Liver (tissue), 9 donors: Measurements from ENCODE around the gene PPAN. TPM values are rescaled to one million over a fixed set of nuclear protein-coding genes. Genes with fewer than 3 reads are reported as not detected.

Experiments used
- DNase-seq: peaks from one replicate; pipeline ENCODE4 v3.0.0-alpha.2; 2017; ENCODE audit warnings: low spot score
- H3K27ac ChIP-seq, 2 donors: one replicate each; pipeline ENCODE4 v1.7.0; 2013; ENCODE audit warnings: inconsistent platforms in 2 of 2, low read length in 2 of 2, control low read depth in 1 of 2, low read depth in 1 of 2, mild to moderate bottlenecking in 1 of 2
- H3K27me3 ChIP-seq, 4 donors: one replicate each; pipeline versions ENCODE4 v1.6.1 to v1.7.0; 2013; ENCODE audit warnings: low read length in 3 of 4, inconsistent platforms in 1 of 4, mild to moderate bottlenecking in 1 of 4, moderate library complexity in 1 of 4; ENCODE audit not compliant: control insufficient read depth in 4 of 4, insufficient read depth in 4 of 4
- H3K36me3 ChIP-seq, 4 donors: one replicate each; pipeline versions ENCODE4 v1.6.1 to v1.7.0; 2013; ENCODE audit warnings: low read length in 3 of 4, mild to moderate bottlenecking in 3 of 4, low read depth in 1 of 4, moderate library complexity in 1 of 4; ENCODE audit not compliant: control insufficient read depth in 4 of 4, insufficient read depth in 3 of 4
- H3K4me1 ChIP-seq, 4 donors: one replicate each; pipeline versions ENCODE4 v1.6.1 to v1.7.0; 2013; ENCODE audit warnings: low read length in 3 of 4, mild to moderate bottlenecking in 3 of 4, moderate library complexity in 1 of 4; ENCODE audit not compliant: control insufficient read depth in 4 of 4, insufficient read depth in 4 of 4
- H3K4me3 ChIP-seq, 3 donors: one replicate each; pipeline versions ENCODE4 v1.6.1 to v1.7.0; 2013; ENCODE audit warnings: low read length in 3 of 3, control low read depth in 1 of 3, low read depth in 1 of 3, mild to moderate bottlenecking in 1 of 3
- H3K9ac ChIP-seq, 2 donors: one replicate each; pipeline ENCODE4 v1.7.0; 2013; ENCODE audit warnings: low read length in 2 of 2, mild to moderate bottlenecking in 2 of 2, moderate library complexity in 2 of 2, control low read depth in 1 of 2, low read depth in 1 of 2
- H3K9me3 ChIP-seq, 4 donors: one replicate each; pipeline versions ENCODE4 v1.6.1 to v1.7.0; 2013; ENCODE audit warnings: low read length in 3 of 4; ENCODE audit not compliant: control insufficient read depth in 4 of 4
- EGR1 ChIP-seq, 2 donors: IDR thresholded peaks; 2 replicates each; pipeline ENCODE4 v1.6.1; 2016 to 2018; ENCODE audit warnings: antibody characterized with exemption in 2 of 2, low read depth in 2 of 2
- FOXA1 ChIP-seq: IDR thresholded peaks from 2 replicates; pipeline ENCODE4 v1.6.1; 2016; ENCODE audit warnings: antibody characterized with exemption
- FOXA2 ChIP-seq: IDR thresholded peaks from 2 replicates; pipeline ENCODE4 v1.6.1; 2016; ENCODE audit warnings: antibody characterized with exemption
- GABPA ChIP-seq, 2 donors: IDR thresholded peaks in 1 of 2; conservative IDR thresholded peaks in 1 of 2; 2 replicates each; pipeline ENCODE4 v1.6.1; 2016; ENCODE audit warnings: antibody characterized with exemption in 2 of 2, mild to moderate bottlenecking in 1 of 2, moderate library complexity in 1 of 2
- HNF4A ChIP-seq, 2 donors: conservative IDR thresholded peaks; 2 replicates each; pipeline ENCODE4 v1.6.1; 2016; ENCODE audit warnings: antibody characterized with exemption in 2 of 2, mild to moderate bottlenecking in 2 of 2
- HNF4G ChIP-seq: IDR thresholded peaks from 2 replicates; pipeline ENCODE4 v1.6.1; 2016; ENCODE audit warnings: antibody characterized with exemption
- JUND ChIP-seq, 2 donors: IDR thresholded peaks; 2 replicates each; pipeline ENCODE4 v1.6.1; 2016; ENCODE audit warnings: antibody characterized with exemption in 2 of 2
- NR2F2 ChIP-seq: IDR thresholded peaks from 2 replicates; pipeline ENCODE4 v1.6.1; 2016; ENCODE audit warnings: antibody characterized with exemption
- RAD21 ChIP-seq, 2 donors: IDR thresholded peaks; 2 replicates each; pipeline ENCODE4 v1.6.1; 2016; ENCODE audit warnings: antibody characterized with exemption in 2 of 2, mild to moderate bottlenecking in 2 of 2
- RXRA ChIP-seq, 2 donors: IDR thresholded peaks; 2 replicates each; pipeline ENCODE4 v1.6.1; 2017 to 2018; ENCODE audit warnings: antibody characterized with exemption in 2 of 2, mild to moderate bottlenecking in 1 of 2
- SP1 ChIP-seq: IDR thresholded peaks from 2 replicates; pipeline ENCODE4 v1.6.1; 2018; ENCODE audit warnings: antibody characterized with exemption, mild to moderate bottlenecking
- TAF1 ChIP-seq: conservative IDR thresholded peaks from 2 replicates; pipeline ENCODE4 v1.6.1; 2016; ENCODE audit warnings: antibody characterized with exemption, mild to moderate bottlenecking
- YY1 ChIP-seq: IDR thresholded peaks from 2 replicates; pipeline ENCODE4 v1.6.1; 2016; ENCODE audit warnings: antibody characterized with exemption, mild to moderate bottlenecking
- WGBS: extraction: QIAGEN DNeasy Blood & Tissue Kit; methylation state at CpG from one replicate; pipeline ENCODE4 v1.1.7; 2013; 5-methylcytosine and 5-hydroxymethylcytosine counted together
- polyA plus RNA-seq, 2 donors: library from polyadenylated mRNA; stranded (reverse) in 1 of 2; unstranded in 1 of 2; fragments of 200-250 nt in 1 of 2; fragments of >200 nt in 1 of 2; fragmentation: Nextera tagmentation in 1 of 2; extraction: Ambion mirVana in 1 of 2; gene quantifications; one replicate each; pipeline versions ENCODE4 v1.2.1 to v1.2.3, GENCODE V29; 2013 to 2015
- total RNA-seq, 2 donors: library from RNA; depleted of rRNA; stranded (reverse); fragments of >200 nt; gene quantifications; one replicate each; pipeline ENCODE4 v1.2.3, GENCODE V29; 2014
- TF ChIP-seq, protein P1 (sequence below): IDR thresholded peaks from 2 replicates; pipeline ENCODE4 v1.6.1; 2016; ENCODE audit warnings: antibody characterized with exemption, mild to moderate bottlenecking
- TF ChIP-seq, protein P2 (sequence below): IDR thresholded peaks from 2 replicates; pipeline ENCODE4 v1.6.1; 2016; ENCODE audit warnings: antibody characterized with exemption
- TF ChIP-seq, protein P3 (sequence below): fragments of 150-350 bp; IDR thresholded peaks from 2 replicates; pipeline ENCODE4 v1.5.1; 2017; ENCODE audit warnings: improper control_type of control experiment, low read depth, low read length; ENCODE audit not compliant: missing input control
- TF ChIP-seq, protein P4 (sequence below): IDR thresholded peaks from 2 replicates; pipeline ENCODE4 v1.6.1; 2016; ENCODE audit warnings: antibody characterized with exemption
- TF ChIP-seq, protein P5 (sequence below): IDR thresholded peaks from 2 replicates; pipeline ENCODE4 v1.6.1; 2016; ENCODE audit warnings: antibody characterized with exemption
- donor health status: healthy.
- donor health status: healthy.
- donor health status: healthy.
- donor health status: healthy.
- donor health status: healthy.

The PPAN gene
- total and polyA plus RNA-seq, 4 donors, result 10.1 to 20.7 (median 14.2) TPM

DNA sequence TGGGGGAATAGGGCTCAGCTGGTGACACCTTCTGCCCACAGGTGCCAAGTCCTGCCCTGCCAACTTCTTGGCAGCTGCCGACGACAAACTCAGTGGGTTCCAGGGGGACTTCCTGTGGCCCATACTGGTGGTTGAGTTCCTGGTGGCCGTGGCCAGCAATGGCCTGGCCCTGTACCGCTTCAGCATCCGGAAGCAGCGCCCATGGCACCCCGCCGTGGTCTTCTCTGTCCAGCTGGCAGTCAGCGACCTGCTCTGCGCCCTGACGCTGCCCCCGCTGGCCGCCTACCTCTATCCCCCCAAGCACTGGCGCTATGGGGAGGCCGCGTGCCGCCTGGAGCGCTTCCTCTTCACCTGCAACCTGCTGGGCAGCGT is 7.4 kb downstream of the PPAN start:
- Histone ChIP-seq H3K27ac (peak overlapping the region in 1 of 2 donors; percentile 15), H3K36me3 (peaks cover 19 to 63% (median 25%) of the 10 kb centered on the region in 4 donors), H3K4me3 (no peak overlapping the region), H3K27me3 (no peaks in the 10 kb centered on the region), H3K9me3 (no peaks in the 10 kb centered on the region), H3K4me1 (peaks cover 0 to 11% (median 5%) of the 10 kb centered on the region in 4 donors), H3K9ac (no peak overlapping the region)
- 80% methylated on average over 19 of the region's 19 CpGs for WGBS
- TF ChIP-seq, protein P1, sequence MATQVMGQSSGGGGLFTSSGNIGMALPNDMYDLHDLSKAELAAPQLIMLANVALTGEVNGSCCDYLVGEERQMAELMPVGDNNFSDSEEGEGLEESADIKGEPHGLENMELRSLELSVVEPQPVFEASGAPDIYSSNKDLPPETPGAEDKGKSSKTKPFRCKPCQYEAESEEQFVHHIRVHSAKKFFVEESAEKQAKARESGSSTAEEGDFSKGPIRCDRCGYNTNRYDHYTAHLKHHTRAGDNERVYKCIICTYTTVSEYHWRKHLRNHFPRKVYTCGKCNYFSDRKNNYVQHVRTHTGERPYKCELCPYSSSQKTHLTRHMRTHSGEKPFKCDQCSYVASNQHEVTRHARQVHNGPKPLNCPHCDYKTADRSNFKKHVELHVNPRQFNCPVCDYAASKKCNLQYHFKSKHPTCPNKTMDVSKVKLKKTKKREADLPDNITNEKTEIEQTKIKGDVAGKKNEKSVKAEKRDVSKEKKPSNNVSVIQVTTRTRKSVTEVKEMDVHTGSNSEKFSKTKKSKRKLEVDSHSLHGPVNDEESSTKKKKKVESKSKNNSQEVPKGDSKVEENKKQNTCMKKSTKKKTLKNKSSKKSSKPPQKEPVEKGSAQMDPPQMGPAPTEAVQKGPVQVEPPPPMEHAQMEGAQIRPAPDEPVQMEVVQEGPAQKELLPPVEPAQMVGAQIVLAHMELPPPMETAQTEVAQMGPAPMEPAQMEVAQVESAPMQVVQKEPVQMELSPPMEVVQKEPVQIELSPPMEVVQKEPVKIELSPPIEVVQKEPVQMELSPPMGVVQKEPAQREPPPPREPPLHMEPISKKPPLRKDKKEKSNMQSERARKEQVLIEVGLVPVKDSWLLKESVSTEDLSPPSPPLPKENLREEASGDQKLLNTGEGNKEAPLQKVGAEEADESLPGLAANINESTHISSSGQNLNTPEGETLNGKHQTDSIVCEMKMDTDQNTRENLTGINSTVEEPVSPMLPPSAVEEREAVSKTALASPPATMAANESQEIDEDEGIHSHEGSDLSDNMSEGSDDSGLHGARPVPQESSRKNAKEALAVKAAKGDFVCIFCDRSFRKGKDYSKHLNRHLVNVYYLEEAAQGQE, result no peak
- TF ChIP-seq RAD21 (IDR thresholded peaks at IDR 0.05) (no peak), TAF1 (no peak), GABPA (IDR thresholded peaks at IDR 0.05 in 1 of 2, conservative IDR thresholded peaks at IDR 0.05 in 1 of 2) (no peak), SP1 (no peak), RXRA (IDR thresholded peaks at IDR 0.05) (no peak), FOXA2 (no peak), JUND (IDR thresholded peaks at IDR 0.05) (no peak), FOXA1 (no peak), NR2F2 (no peak), HNF4G (no peak), YY1 (no peak), HNF4A (conservative IDR thresholded peaks at IDR 0.05) (no peak), EGR1 (IDR thresholded peaks at IDR 0.05; ENCODE audit: low read depth in 2 of 2) (no peak)
- TF ChIP-seq, protein P2, sequence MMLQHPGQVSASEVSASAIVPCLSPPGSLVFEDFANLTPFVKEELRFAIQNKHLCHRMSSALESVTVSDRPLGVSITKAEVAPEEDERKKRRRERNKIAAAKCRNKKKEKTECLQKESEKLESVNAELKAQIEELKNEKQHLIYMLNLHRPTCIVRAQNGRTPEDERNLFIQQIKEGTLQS, result no peak
- TF ChIP-seq, protein P3, sequence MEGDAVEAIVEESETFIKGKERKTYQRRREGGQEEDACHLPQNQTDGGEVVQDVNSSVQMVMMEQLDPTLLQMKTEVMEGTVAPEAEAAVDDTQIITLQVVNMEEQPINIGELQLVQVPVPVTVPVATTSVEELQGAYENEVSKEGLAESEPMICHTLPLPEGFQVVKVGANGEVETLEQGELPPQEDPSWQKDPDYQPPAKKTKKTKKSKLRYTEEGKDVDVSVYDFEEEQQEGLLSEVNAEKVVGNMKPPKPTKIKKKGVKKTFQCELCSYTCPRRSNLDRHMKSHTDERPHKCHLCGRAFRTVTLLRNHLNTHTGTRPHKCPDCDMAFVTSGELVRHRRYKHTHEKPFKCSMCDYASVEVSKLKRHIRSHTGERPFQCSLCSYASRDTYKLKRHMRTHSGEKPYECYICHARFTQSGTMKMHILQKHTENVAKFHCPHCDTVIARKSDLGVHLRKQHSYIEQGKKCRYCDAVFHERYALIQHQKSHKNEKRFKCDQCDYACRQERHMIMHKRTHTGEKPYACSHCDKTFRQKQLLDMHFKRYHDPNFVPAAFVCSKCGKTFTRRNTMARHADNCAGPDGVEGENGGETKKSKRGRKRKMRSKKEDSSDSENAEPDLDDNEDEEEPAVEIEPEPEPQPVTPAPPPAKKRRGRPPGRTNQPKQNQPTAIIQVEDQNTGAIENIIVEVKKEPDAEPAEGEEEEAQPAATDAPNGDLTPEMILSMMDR, result no peak
- TF ChIP-seq, protein P4, sequence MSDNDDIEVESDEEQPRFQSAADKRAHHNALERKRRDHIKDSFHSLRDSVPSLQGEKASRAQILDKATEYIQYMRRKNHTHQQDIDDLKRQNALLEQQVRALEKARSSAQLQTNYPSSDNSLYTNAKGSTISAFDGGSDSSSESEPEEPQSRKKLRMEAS, result no peak
- TF ChIP-seq, protein P5, sequence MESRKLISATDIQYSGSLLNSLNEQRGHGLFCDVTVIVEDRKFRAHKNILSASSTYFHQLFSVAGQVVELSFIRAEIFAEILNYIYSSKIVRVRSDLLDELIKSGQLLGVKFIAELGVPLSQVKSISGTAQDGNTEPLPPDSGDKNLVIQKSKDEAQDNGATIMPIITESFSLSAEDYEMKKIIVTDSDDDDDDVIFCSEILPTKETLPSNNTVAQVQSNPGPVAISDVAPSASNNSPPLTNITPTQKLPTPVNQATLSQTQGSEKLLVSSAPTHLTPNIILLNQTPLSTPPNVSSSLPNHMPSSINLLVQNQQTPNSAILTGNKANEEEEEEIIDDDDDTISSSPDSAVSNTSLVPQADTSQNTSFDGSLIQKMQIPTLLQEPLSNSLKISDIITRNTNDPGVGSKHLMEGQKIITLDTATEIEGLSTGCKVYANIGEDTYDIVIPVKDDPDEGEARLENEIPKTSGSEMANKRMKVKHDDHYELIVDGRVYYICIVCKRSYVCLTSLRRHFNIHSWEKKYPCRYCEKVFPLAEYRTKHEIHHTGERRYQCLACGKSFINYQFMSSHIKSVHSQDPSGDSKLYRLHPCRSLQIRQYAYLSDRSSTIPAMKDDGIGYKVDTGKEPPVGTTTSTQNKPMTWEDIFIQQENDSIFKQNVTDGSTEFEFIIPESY, result no peak
- no peak for DNase-seq
